ENCODE data around the gene CHAT.
A peak's percentile ranks its signal among the peaks of the same experiment; 100 is the strongest.

The CHAT gene

DNA sequence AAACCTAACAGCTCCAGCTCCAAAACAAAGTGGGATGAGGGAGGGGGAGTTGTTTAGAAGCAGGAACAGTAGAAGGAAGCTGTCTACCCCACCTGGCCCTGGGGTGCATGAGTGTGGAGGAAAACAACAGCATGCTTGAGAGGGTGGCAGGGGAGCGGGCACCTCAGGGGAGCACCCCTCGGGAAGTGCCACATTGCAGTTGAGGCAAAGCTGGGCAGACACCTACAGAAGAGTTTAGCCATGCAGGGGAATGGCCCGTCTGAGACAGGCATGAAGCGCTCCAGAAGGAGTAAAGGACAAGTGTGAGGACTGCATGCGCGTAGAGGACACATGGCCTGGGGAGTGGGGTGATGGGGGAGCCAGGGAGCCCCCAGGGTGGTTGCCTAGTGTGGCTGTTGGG, 18.1 kb downstream of the CHAT start:
- no peak for DNase-seq (ENCODE audit: low read depth in 2 of 2)

DNA sequence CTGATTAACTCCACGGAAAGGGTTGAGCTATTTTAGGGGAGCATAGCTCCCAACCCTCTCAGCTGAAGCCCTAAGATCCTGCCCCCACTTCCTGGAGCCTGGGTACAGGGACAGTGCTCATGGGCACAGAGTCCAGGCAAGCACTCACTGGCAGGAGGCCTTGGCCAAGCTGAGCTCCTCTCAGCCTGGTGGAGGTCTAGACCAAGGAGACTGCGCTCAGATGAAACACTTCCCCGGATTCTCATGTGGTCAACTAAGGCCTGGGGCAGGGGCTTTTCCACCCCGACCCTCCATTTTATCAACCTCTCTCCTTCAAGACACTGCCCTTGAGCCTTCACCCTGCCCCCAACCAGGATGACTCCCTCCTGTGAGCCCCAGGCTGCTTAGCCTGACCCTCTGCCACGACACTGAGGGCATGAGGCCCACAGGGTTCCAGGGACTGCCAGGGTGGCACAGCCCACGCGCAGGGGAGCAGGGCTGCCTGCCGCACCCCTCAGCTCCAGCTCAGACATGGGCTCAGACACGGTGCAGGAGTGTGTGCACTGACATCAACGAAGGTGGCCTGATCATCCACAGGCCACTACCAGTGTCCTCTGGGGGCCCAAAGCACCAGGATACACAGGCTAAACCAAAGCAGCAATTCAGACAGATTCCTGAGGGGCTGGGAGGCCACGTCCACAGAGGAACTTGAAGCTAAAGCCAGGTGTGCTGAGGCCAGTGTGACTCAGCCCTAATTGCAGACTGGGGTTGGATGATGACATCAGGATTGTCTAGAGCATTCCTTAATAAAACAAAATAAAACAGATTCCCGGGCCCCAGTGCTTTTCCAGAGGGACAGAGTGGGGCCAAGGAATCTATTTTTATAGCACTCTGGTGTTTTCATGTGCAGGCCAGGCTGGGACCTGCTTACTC, 18.8 kb downstream of the CHAT start:
- no peak for DNase-seq (ENCODE audit: low read depth in 2 of 2)

DNA sequence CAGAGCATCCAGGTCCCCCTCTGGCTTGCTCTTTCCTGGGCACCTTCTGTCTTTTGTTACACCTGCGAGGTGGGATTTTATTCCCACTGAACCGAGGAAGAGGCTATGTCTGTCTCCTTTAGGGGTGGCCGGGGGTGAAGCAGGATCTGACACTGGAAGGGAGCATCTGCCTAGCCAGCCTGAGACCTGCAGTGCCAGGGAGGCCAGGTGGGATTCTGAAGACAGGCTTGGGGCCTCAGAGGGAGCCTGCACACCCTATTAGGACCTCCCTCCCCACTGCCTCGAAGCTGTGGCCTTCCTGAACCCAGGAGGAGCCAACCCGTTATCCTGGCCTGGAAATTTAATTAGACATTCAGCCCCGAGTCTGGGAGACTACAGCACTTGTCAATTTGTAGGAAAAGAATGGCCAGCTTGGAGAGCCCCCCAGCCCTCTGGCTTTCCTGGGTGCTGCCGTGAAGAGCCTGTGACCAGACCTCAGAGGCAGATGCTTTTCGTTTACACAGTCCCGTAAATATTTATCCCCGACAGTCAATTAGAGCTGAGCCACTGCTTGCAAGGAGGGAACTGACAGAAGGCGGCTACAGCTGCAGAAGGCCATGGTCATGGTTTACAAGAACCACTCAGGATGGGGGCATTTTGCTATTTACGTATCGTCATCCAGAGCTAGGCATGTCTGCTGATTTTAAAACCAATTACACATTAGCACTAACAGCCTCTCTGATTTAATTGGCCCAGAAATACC, 19.7 kb downstream of the CHAT start:
- no peak for DNase-seq (ENCODE audit: low read depth in 2 of 2)

DNA sequence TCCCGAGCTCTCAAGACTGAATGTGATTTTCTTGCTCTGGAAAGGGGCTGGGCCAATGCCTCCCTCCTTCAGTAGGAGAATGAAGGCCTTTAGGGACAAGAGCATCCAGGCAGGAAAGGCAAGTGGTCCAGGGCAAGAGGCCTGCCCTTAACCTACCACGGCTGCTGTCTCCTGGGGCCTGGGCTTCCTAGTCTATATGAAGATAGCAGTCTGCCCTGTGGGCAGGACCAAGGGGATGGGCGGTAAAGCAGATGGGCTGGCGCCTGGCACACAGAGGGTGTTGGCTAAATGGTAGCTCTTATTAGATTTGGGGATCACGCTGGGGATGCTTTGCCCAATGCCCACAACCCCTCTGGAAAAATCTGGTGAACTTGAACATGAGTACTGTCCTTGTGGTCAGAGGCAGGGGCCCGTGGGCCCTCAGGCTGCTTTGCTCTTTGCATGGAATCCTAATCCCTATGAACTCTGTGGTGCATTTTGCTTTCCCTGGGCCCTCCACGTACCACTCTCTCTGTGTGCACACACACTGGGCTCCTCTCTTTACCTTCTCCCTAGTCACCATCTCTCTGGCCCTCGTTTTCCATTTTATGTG, 20.3 kb downstream of the CHAT start:
- DNase-seq (ENCODE audit: low read depth in 2 of 2), result no peak

DNA sequence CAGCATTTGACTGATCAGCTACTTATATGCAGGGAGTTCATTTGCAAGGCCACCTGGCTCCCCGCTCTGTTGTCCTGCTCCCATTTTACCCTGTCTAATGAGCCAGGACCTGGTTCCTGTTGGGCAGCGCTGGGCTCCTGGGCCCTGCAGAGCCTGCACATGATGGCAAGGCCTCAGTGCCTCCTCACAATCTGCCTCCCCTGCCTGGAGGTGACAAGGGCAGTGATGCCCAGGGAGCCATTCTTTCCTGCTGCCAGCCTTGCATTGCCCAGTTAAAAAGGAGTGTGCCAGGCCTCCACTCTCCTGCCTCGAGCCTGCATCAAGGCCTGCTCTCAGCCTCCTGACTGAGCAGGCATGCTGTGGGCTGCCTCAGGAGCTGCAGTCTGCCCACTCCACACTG, 28.5 kb downstream of the CHAT start:
- DNase-seq (ENCODE audit: low read depth in 2 of 2), result no peak

DNA sequence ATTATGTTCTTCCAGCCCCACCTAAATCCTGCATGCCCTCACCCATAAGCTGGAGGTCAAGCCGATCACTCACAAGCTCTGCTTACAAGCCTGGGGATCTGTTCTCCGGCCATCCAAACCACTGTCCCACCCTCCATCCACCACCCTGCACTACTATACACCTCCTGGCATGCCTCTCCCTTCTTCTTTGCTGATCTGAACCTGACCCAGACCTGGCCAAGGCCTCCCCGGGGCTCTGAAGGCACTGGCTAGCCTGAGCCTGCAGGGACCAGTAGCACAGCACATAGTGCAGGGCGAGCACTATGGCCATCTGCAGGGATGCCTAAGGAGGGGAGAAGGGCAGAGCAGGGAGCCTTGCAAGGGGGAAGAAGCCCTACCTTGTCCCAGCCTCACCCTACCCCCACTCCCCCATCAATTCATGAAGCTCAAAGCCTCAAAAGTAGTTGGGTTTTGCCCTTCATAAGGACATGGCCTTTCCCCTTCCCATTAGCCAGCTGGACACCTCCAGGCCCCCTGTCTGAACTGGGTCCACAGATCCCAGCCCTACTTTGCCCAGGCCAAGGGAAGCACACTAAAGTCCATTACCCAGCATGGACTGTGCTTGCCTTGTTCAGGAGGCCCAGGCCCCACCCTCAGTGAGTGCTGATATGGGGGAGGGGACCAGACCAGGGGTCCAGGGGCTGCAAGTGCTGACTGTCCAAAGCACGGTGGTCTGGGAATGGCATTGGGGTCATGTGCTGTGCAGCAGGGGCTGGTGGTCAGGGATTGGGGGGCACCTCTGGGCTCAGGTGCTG, 29.6 kb downstream of the CHAT start:
- no peak for DNase-seq (ENCODE audit: low read depth in 2 of 2)

DNA sequence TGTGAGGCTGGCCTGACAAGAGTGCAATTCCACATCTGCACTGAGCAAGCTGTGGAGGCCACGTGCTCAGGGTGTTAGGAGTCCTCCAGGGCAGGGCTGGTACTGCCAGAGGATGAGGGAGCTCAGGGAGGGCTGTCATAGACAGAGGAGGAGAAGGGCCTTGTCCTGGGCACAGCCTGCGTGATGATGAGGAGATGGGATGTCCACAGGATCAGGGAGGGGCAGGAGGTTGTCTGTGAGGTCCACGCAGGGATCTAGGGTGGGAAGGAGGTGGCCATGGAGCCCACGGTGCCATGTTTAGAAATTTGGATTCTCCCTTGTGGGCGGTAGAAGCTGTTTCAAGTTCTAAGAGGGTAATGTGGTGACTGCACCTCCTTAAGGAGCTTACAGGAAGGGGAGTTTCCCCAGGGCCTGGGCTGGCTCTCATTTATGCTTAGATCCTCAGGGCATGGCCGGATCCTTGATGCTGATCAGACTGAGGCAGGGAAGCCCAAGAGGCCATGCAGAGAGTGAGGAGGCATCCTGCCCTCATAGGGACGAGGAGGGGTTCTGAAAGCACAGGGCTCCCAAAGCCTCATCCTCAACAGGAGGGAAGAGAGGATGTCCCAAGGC, 30.3 kb downstream of the CHAT start:
- no peak for DNase-seq (ENCODE audit: low read depth in 2 of 2)

DNA sequence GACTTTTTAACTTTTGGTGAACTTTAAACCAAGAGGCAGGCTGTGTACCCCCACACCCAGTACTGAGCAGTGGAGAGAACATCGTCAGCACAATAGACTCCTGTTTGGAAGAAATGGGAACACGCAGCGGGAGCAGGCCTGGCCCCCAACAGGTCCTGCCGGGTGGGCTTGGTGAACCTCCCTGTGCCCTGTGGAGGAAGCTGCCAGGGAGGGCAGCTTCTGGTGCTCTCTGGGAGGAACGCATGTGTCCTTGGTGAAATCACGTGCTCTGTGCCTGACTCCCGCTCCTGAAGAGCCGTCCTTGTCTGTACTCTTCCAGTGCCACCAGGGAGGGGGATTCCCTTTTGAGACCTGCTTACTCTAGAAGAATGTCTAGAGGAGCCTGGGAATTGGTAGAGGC, 31.6 kb downstream of the CHAT start:
- no peak for DNase-seq (ENCODE audit: low read depth in 2 of 2)

DNA sequence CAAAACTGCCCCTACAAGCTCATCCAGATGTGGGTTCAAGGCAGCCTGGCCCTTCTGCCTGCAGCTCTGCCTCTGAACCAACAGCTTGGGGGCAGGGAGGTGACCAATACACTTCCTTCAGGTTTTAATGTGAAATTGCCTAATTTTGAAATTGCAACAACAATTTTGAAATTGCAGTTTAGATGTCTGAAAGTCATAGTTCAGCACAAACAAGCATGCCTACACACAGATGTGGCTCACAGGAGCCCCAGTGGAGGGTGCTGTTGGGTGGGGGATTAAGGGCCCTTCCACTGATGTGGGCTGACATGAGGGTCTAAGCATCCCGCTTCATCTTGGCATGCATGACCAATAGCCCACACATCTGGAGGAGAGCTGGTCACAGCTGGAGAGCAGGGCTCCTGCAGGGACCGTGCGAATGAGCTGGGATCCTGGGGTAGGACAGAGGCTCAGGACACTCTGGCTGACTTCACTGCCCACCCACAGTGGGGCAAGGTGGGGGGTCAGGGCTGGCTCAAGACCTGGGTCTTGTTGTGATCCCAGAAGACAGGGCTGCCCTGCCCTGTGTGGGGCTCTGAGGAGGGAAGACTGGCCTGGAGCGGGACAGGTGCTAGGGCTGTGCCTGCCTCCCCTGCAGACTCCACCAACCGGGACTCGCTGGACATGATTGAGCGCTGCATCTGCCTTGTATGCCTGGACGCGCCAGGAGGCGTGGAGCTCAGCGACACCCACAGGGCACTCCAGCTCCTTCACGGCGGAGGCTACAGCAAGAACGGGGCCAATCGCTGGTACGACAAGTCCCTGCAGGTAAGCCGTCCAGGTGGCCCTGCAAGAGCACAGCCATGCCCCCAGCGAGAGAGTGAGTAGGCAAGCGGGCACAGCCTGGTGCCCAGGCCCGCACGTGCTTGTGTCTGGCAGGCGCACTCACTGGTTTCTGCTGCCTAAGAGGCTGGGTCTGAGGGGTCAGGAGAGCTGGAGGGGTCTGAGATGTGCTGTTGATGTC, 32.3 kb downstream of the CHAT start:
- DNase-seq (ENCODE audit: low read depth in 2 of 2), result no peak

DNA sequence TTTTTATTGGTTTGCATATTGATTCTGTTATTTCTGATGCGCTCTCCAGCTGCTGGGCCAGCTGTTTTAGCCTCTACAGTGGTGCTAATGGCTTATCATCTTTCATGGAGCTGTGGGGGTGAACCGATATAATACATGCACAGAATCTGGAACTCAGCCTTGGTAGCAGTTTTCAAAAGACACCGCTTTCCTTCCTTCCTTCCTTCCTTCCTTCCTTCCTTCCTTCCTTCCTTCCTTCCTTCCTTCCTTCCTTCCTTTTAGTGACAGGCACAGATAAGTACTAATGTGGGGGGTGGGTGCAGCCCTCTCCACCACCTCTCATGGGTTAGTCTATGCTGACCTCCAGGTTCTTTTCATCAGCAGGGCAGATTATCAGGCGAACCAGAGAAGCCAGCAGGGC, 33.7 kb downstream of the CHAT start:
- DNase-seq (ENCODE audit: low read depth in 2 of 2), result no peak

DNA sequence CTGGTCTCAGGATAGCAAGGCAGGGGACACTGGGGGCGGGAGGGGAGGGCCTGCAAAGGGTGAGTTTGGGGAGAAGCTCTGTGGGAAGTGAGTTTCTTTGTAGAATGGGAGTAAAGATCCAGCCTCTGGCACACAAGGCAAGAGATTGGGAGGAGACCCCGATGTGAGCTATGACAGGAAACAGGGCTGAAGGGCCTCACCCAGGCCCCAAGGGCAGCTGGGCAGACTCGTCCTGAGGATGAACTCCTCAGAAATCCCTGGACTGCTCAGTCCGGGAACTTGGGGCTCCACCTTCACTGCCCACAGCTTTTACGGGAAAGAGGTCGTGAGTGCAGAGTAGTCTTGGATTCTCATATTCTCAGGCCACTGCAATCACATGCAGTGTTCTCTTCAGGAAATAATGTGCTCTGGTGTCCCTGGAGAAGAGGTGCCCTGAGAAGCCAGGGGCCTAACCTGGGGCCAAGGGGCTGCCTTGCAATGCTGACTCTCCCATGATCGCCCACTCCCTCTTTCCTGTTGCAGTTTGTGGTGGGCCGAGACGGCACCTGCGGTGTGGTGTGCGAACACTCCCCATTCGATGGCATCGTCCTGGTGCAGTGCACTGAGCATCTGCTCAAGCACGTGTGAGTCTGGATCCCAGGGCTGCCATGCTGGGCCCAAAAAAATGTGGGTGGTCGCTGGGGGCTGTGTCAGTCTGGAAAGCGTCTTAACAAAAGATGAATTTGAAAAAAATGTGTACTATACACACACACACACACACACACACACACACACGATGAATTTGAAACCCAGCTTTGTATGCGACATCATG, 34.4 kb downstream of the CHAT start:
- no peak for DNase-seq (ENCODE audit: low read depth in 2 of 2)

DNA sequence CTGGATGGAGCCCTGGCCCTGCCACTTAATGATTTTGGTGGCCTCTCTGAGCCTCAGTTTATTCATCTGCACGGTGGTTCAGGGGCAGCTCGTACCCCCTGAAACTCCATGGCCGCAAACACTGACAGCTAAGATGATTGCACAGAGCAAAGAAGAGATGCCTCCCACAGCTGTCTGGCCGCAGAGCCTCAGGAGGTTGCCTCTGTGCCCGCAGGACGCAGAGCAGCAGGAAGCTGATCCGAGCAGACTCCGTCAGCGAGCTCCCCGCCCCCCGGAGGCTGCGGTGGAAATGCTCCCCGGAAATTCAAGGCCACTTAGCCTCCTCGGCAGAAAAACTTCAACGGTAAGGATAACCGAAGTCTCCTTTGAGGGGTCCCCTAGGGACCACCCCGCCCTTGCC, 35.5 kb downstream of the CHAT start:
- DNase-seq (ENCODE audit: low read depth in 2 of 2), result peak; percentile 12 to 20

DNA sequence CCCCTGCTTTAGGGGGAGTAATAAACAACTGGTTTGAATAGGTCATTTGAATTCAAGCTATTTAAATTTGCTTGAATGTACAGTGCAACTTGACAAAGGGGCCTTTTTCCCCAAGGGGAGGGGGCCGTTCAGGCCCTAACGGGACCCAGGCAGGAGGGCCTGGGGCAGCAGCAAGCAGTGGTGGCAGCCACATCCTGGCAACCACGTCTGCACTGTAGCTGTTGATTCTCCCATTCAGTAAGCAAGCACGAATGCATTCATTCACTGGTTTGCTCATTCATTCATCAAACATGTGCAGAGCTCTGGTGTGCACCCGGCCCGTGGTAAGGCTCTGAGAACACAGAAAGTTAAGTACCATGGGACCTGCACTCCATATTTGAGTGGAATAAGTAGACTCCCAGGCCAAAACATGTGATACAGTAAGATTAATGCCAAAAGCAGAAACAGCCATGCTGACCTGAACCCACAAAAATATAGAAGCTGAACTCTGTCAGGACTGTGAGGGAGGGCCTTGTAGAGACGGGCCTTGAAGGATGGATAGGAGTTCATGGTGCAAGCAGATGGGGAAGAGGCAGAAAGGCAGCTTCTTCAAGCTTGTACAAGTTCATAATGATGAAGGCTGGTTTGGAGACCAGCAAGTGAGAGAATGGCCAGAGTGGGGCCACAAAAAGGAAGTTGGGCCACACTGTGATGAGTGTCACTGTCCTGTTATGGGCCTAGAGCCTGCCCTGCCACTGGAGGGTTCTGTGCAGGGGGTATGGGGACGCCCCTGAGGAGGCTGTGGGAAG, 36.3 kb downstream of the CHAT start:
- DNase-seq (ENCODE audit: low read depth in 2 of 2), result no peak

DNA sequence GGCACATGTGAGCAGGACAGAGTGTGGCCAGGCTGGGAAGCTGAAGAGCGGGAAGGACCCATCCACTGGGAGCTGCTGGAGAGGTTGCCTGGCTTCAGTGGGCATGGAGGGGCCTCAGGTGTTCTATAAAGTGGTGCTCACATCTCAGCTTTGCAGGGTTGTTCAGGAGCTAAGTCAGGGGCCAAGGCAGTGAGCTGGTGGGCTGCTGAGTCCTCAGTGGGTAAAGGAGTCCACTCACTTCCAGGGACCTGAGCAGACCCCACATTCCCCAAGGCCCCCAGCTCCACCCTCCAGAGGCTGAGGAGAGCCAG, 36.8 kb downstream of the CHAT start:
- DNase-seq (ENCODE audit: low read depth in 2 of 2), result no peak

DNA sequence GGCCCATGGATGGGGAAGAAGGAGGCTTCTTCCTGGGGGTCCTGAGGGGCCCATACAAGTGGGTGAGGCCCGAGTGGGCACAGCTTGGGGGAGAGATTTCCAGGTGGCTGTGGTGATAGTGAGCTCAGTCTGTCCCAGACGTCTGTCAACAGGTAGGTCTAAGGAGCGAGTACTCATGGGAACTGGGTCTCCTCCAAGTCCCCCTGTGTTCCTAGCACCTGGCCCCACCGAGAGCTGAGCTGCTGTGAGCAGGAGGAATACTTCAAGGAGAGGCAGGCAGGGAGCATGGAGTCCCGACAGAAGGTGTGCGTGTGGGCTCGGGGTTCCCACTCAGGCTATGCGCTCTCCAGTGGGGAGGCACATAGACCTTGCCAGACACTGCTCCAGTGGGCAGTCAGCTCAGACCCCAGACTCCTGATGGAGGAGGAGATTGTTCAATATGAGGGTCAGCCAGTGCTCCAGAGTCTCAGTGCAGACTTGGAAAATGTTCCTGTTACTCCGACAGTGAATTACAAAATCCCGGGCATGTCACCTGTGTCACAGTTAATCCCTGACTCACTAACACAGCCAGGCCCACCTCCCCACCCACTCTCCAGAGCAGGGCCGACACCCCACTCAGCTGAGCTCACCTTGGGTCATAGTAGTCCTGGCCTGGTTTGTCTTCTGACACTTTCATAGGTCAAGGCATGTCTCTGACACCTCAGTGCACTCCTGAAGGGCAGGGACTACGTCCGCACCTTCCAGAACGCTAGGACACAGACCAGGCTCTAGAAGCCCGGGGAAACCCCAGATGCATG, 37.4 kb downstream of the CHAT start:
- DNase-seq (ENCODE audit: low read depth in 2 of 2), result no peak

DNA sequence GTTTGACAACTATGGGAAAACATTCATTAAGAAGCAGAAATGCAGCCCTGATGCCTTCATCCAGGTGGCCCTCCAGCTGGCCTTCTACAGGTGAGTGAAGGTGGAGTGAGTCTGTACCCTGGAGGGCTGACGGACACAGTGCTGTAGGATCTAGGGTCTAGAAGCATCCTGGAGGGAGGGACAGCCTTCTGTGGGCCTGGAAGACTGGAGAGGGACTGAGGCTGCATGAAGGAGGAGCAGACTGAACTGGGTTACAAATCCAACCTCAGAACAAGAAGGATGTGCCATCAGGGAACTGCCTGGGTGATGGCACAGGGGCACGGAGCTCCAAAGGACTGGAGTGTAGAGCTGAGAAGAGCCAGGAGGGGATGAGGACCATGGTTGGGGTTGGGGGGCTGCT, 38.1 kb downstream of the CHAT start:
- no peak for DNase-seq (ENCODE audit: low read depth in 2 of 2)

DNA sequence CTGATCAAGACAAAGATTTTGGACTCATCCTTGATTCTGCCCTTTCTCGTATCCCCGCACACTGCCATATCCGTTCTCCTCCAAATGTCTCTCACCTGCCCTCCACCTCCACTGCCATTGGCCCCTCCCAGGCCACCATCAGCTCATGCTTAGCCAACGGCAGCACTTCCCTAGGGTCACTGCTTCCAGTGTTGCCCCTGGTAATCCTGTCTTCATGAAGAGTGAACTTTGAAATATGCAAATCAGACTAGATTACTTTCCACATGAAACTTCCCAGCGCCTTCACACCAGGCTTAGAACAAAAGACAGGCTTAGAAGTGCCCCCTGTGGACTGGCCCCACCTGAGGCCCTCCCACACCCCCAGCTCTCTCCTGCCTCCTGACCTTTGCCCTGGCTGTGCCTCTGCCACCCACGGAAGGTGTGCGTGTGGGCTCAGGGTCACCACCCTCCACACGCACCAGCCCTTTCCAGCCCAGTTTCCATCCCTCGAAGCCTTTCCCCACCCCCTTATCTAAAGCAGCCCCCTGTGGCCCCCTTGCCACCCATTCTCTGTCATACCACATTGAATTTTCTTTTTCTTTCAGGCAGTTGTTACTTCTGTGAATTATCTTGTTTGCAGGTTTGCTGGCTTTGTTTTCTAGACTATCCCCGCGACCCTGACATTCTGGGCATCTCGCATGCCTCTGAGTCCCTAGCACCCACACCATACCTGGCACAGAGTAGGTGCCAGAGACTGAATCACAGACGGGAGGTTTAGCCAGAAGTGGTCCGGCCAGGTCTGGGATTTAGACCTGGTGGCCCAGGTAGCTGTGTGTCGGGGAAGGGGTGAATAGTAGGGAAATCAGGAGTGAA, 38.8 kb downstream of the CHAT start:
- DNase-seq (ENCODE audit: low read depth in 2 of 2), result no peak

Data from stimulated activated CD8-positive, alpha-beta memory T cell treated with anti-CD3 and anti-CD28 coated beads, Interleukin-15, amount 100 ng/mL, for 48 hours (primary cell).